DOHH2 (cell line): ENCODE data around the gene MDN1.

Source experiments
- H3F3A ChIP-seq: fragments of 200-600 bp; sonication (generic), shearing (Covaris generic); 2 replicates; pipeline ENCODE4 v1.6.0; 2016; ENCODE audit warnings: antibody characterized with exemption, mild to moderate bottlenecking; ENCODE audit not compliant: control insufficient read depth, insufficient read depth
- H3K27ac ChIP-seq: fragments of 200-600 bp; sonication (generic); 2 replicates; pipeline ENCODE4 v1.5.1; 2014; ENCODE audit warnings: low read depth, mild to moderate bottlenecking, low read length, moderate library complexity
- H3K27me3 ChIP-seq: fragments of 200-600 bp; sonication (generic); 2 replicates; pipeline ENCODE4 v1.6.1; 2014; ENCODE audit warnings: mild to moderate bottlenecking, low read length, mixed read lengths; ENCODE audit not compliant: control insufficient read depth
- H3K36me3 ChIP-seq: fragments of 200-600 bp; sonication (generic); 2 replicates; pipeline ENCODE4 v1.6.1; 2014; ENCODE audit warnings: mild to moderate bottlenecking, low read length, moderate library complexity, mixed read lengths; ENCODE audit not compliant: control insufficient read depth
- H3K4me1 ChIP-seq: fragments of 200-600 bp; sonication (generic); 2 replicates; pipeline ENCODE4 v1.6.1; 2014; ENCODE audit warnings: mild to moderate bottlenecking, low read length, mixed read lengths; ENCODE audit not compliant: control insufficient read depth
- H3K4me2 ChIP-seq: fragments of 200-600 bp; sonication (generic); 2 replicates; pipeline ENCODE4 v1.6.0; 2014; ENCODE audit warnings: mild to moderate bottlenecking, low read length, moderate library complexity
- H3K4me3 ChIP-seq: fragments of 200-600 bp; sonication (generic); 2 replicates; pipeline ENCODE4 v1.5.1; 2014; ENCODE audit warnings: mild to moderate bottlenecking, low read length, mixed read lengths
- H3K79me2 ChIP-seq: fragments of 200-600 bp; sonication (generic); 2 replicates; pipeline ENCODE4 v1.6.1; 2014; ENCODE audit warnings: mild to moderate bottlenecking, low read length, mixed read lengths; ENCODE audit not compliant: control insufficient read depth
- H3K9me2 ChIP-seq: fragments of 200-600 bp; sonication (generic); replicated peaks from 2 replicates; pipeline ENCODE4 v1.6.1; 2014; ENCODE audit warnings: mild to moderate bottlenecking, low read length, mixed read lengths; ENCODE audit not compliant: control insufficient read depth
- H3K9me3 ChIP-seq: fragments of 200-600 bp; sonication (generic); 2 replicates; pipeline ENCODE4 v1.6.1; 2014; ENCODE audit warnings: antibody characterized with exemption, low read length, mixed read lengths; ENCODE audit not compliant: control insufficient read depth, insufficient read depth
- H4K20me1 ChIP-seq: fragments of 200-600 bp; sonication (generic); 2 replicates; pipeline ENCODE4 v1.6.0; 2014; ENCODE audit warnings: low read depth, mild to moderate bottlenecking, antibody characterized with exemption, low read length, moderate library complexity; ENCODE audit not compliant: control insufficient read depth, insufficient read depth
- CTCF ChIP-seq: fragments of 200-600 bp; sonication (generic); IDR thresholded peaks from one replicate; pipeline ENCODE4 v1.5.1; 2014; ENCODE audit warnings: antibody characterized with exemption, mild to moderate bottlenecking, low read depth, low read length; ENCODE audit not compliant: poor library complexity, severe bottlenecking
- EZH2phosphoT487 ChIP-seq: fragments of 200-600 bp; sonication (generic); IDR thresholded peaks from 2 replicates; pipeline ENCODE4 v1.6.1; 2017; ENCODE audit warnings: borderline replicate concordance, mild to moderate bottlenecking, antibody characterized with exemption, low read length, moderate library complexity, mixed read lengths

The MDN1 gene

GRCh38 chr6:89724981-89725380, 94.6 kb downstream of the MDN1 start:
- no peak for TF ChIP-seq EZH2phosphoT487
- TF ChIP-seq CTCF, result no peak
- no peaks in the 10 kb centered on the region for H3K27me3 ChIP-seq
- peaks cover 88% of the 10 kb centered on the region for H3K36me3 ChIP-seq
- no peaks in the 10 kb centered on the region for H3K9me2 ChIP-seq
- H3K4me1 ChIP-seq, result no peaks in the 10 kb centered on the region
- H3K27ac ChIP-seq, result no peak overlapping the region
- H3K9me3 ChIP-seq, result no peaks in the 10 kb centered on the region
- no peaks in the 10 kb centered on the region; the same call in 1 of the 2 replicates for H4K20me1 ChIP-seq
- H3K4me2 ChIP-seq, result no peak overlapping the region
- H3F3A ChIP-seq, result no peaks in the 10 kb centered on the region
- no peak overlapping the region for H3K4me3 ChIP-seq
- H3K79me2 ChIP-seq, result no peaks in the 10 kb centered on the region

GRCh38 chr6:89723046-89723445, 96.5 kb downstream of the MDN1 start:
- H3F3A ChIP-seq, result no peaks in the 10 kb centered on the region
- H3K4me3 ChIP-seq, result no peak overlapping the region
- H3K9me3 ChIP-seq, result no peaks in the 10 kb centered on the region
- H3K4me1 ChIP-seq, result no peaks in the 10 kb centered on the region
- H4K20me1 ChIP-seq, result no peaks in the 10 kb centered on the region
- no peak for TF ChIP-seq CTCF
- H3K36me3 ChIP-seq, result peaks cover 85% of the 10 kb centered on the region
- no peak overlapping the region for H3K27ac ChIP-seq
- no peaks in the 10 kb centered on the region for H3K9me2 ChIP-seq
- no peaks in the 10 kb centered on the region for H3K79me2 ChIP-seq
- no peak overlapping the region for H3K4me2 ChIP-seq
- no peaks in the 10 kb centered on the region for H3K27me3 ChIP-seq

GRCh38 chr6:89716532-89716931, 103.1 kb downstream of the MDN1 start:
- Histone ChIP-seq H3K9me3 (no peaks in the 10 kb centered on the region), H3K27me3 (no peaks in the 10 kb centered on the region), H3K4me2 (no peak overlapping the region), H3K36me3 (peaks cover 91% of the 10 kb centered on the region), H3K79me2 (no peaks in the 10 kb centered on the region), H4K20me1 (no peaks in the 10 kb centered on the region), H3K9me2 (no peaks in the 10 kb centered on the region), H3K4me1 (no peaks in the 10 kb centered on the region), H3F3A (no peaks in the 10 kb centered on the region), H3K4me3 (no peak overlapping the region), H3K27ac (no peak overlapping the region)
- no peak for TF ChIP-seq CTCF
- no peak for TF ChIP-seq EZH2phosphoT487

- Histone ChIP-seq H3K27me3 (no peaks in the 10 kb centered on the region), H3K4me2 (no peak overlapping the region), H3K79me2 (no peaks in the 10 kb centered on the region), H4K20me1 (no peaks in the 10 kb centered on the region), H3F3A (no peaks in the 10 kb centered on the region), H3K4me3 (no peak overlapping the region), H3K9me2 (no peaks in the 10 kb centered on the region), H3K36me3 (peaks cover 88% of the 10 kb centered on the region), H3K4me1 (no peaks in the 10 kb centered on the region), H3K9me3 (no peaks in the 10 kb centered on the region), H3K27ac (no peak overlapping the region)
- TF ChIP-seq CTCF, result no peak
- no peak for TF ChIP-seq EZH2phosphoT487
These were observed 107.8 kb downstream of the MDN1 start for GRCh38 chr6:89711801-89712200.
